IMR-90 (cell line): ENCODE data around the gene ENAH. TPM values are rescaled to one million over a fixed set of nuclear protein-coding genes. Genes with fewer than 3 reads are reported as not detected.

ENCODE experiments used
- ATAC-seq: fragments of 200-7000 bp; cut with Tn5 transposase; 2 replicates; pipeline ENCODE4 v1.9.1; 2020; ENCODE audit warnings: low read depth, mild to moderate bottlenecking, moderate library complexity
- BruUV-seq: library from RNA; stranded (reverse); fragments of 400-500 nt; replicated peaks from 2 replicates; lab custom pipeline; 2021; lab: Mats Ljungman, UMichigan
- CTCF ChIA-PET: fragments of 300-600 bp; formaldehyde crosslinking; extraction: SDS; loops from one replicate; lab custom pipeline; 2021; ENCODE audit warnings: antibody characterized with exemption; lab: Yijun Ruan, JAX
- POLR2A ChIA-PET: fragments of 300-600 bp; sonication (Branson Sonifier 250); formaldehyde crosslinking; loops from one replicate; lab custom pipeline; 2022; ENCODE audit warnings: antibody characterized with exemption; ENCODE audit not compliant: unreplicated experiment; lab: Charles Lee
- DNase-seq: peaks from one replicate; pipeline ENCODE4 v3.0.0; 2013
- H2AFZ ChIP-seq: replicated peaks from 2 replicates; pipeline ENCODE3; 2013; ENCODE audit warnings: low read length, mild to moderate bottlenecking; ENCODE audit not compliant: poor library complexity
- H2AK5ac ChIP-seq: 2 replicates; pipeline ENCODE4 v1.6.1; 2013; ENCODE audit warnings: low read depth, low read length, inconsistent platforms
- H2AK9ac ChIP-seq: replicated peaks from 2 replicates; pipeline ENCODE3; 2013; ENCODE audit warnings: mild to moderate bottlenecking, low read depth, low read length, moderate library complexity; ENCODE audit not compliant: poor library complexity
- H2BK120ac ChIP-seq: 2 replicates; pipeline ENCODE4 v1.6.1; 2013; ENCODE audit warnings: low read depth, low read length, inconsistent platforms
- H2BK15ac ChIP-seq: 3 replicates; pipeline ENCODE4 v1.6.1; 2013; ENCODE audit warnings: low read depth, low read length, inconsistent platforms
- H2BK20ac ChIP-seq: 2 replicates; pipeline ENCODE4 v1.6.1; 2013; ENCODE audit warnings: low read depth, mild to moderate bottlenecking, inconsistent platforms, low read length, moderate library complexity
- H2BK5ac ChIP-seq: 2 replicates; pipeline ENCODE4 v1.6.1; 2013; ENCODE audit warnings: mild to moderate bottlenecking, low read depth, low read length, inconsistent platforms; ENCODE audit not compliant: poor library complexity, severe bottlenecking
- H3K14ac ChIP-seq: replicated peaks from 2 replicates; pipeline ENCODE4 v1.6.1; 2013; ENCODE audit warnings: low read depth, low read length, inconsistent platforms
- H3K18ac ChIP-seq: 2 replicates; pipeline ENCODE4 v1.6.1; 2013; ENCODE audit warnings: low read depth, low read length, control low read depth
- H3K23ac ChIP-seq: 2 replicates; pipeline ENCODE4 v1.6.1; 2013; ENCODE audit warnings: low read depth, low read length, inconsistent platforms
- H3K27ac ChIP-seq: 2 replicates; pipeline ENCODE4 v1.5.1; 2013; ENCODE audit warnings: mild to moderate bottlenecking, control low read depth, low read length; ENCODE audit not compliant: insufficient read depth
- H3K27me3 ChIP-seq: 2 replicates; pipeline ENCODE4 v1.6.1; 2013; ENCODE audit warnings: low read length; ENCODE audit not compliant: control insufficient read depth, insufficient read depth
- H3K36me3 ChIP-seq: 2 replicates; pipeline ENCODE4 v1.6.1; 2013; ENCODE audit warnings: low read length, mixed read lengths; ENCODE audit not compliant: control insufficient read depth, insufficient read depth
- H3K4ac ChIP-seq: 2 replicates; pipeline ENCODE4 v1.6.1; 2013; ENCODE audit warnings: low read depth, low read length, inconsistent platforms
- H3K4me1 ChIP-seq: 2 replicates; pipeline ENCODE4 v1.6.1; 2013; ENCODE audit warnings: low read length, mixed read lengths; ENCODE audit not compliant: control insufficient read depth, insufficient read depth
- H3K4me2 ChIP-seq: 2 replicates; pipeline ENCODE4 v1.6.1; 2013; ENCODE audit warnings: low read depth, mild to moderate bottlenecking, control low read depth, low read length, moderate library complexity
- H3K4me3 ChIP-seq: 2 replicates; pipeline ENCODE4 v1.5.1; 2013; ENCODE audit warnings: low read depth, mild to moderate bottlenecking, control low read depth, low read length, moderate library complexity; ENCODE audit not compliant: insufficient read depth
- H3K56ac ChIP-seq: 2 replicates; pipeline ENCODE4 v1.6.1; 2013; ENCODE audit warnings: low read length, inconsistent platforms; ENCODE audit not compliant: insufficient read depth; ENCODE audit errors: extremely low read depth
- H3K79me1 ChIP-seq, 2 experiments: 2 replicates each; pipeline ENCODE4 v1.6.1; 2013; ENCODE audit warnings: low read length in 2 of 2, inconsistent platforms in 1 of 2, low read depth in 1 of 2
- H3K9ac ChIP-seq: 2 replicates; pipeline ENCODE4 v1.6.1; 2013; ENCODE audit warnings: low read depth, low read length, control low read depth
- H3K9me1 ChIP-seq: 2 replicates; pipeline ENCODE4 v1.6.1; 2013; ENCODE audit warnings: low read length, inconsistent platforms; ENCODE audit not compliant: insufficient read depth
- H3K9me3 ChIP-seq: 2 replicates; pipeline ENCODE4 v1.6.1; 2013; ENCODE audit warnings: low read length; ENCODE audit not compliant: control insufficient read depth, insufficient read depth
- H4K20me1 ChIP-seq: 2 replicates; pipeline ENCODE4 v1.6.1; 2013; ENCODE audit warnings: low read length, inconsistent platforms; ENCODE audit not compliant: insufficient read depth
- H4K5ac ChIP-seq: 2 replicates; pipeline ENCODE4 v1.6.1; 2013; ENCODE audit warnings: mild to moderate bottlenecking, low read depth, low read length, control low read depth
- H4K8ac ChIP-seq, 2 experiments: 2 replicates each; pipeline ENCODE4 v1.6.1; 2013; ENCODE audit warnings: low read depth in 2 of 2, low read length in 2 of 2, control low read depth in 1 of 2, inconsistent platforms in 1 of 2
- H4K91ac ChIP-seq: 2 replicates; pipeline ENCODE4 v1.6.1; 2013; ENCODE audit warnings: low read depth, low read length, inconsistent platforms; ENCODE audit not compliant: insufficient read depth
- CEBPB ChIP-seq: IDR thresholded peaks from 2 replicates; pipeline ENCODE4 v1.6.1; 2012; ENCODE audit warnings: low read depth, low read length, improper control_type of control experiment
- ELK1 ChIP-seq: fragments of 150-350 bp; IDR thresholded peaks from 2 replicates; pipeline ENCODE4 v1.6.1; 2016; ENCODE audit warnings: low read depth, mild to moderate bottlenecking, low read length, moderate library complexity, borderline replicate concordance
- FOS ChIP-seq: fragments of 150-350 bp; IDR thresholded peaks from 2 replicates; pipeline ENCODE4 v1.6.1; 2016; ENCODE audit warnings: low read depth, low read length
- MAFK ChIP-seq: IDR thresholded peaks from 2 replicates; pipeline ENCODE4 v1.6.1; 2012; ENCODE audit warnings: low read depth, low read length, improper control_type of control experiment
- RCOR1 ChIP-seq: IDR thresholded peaks from 2 replicates; pipeline ENCODE4 v1.6.1; 2012; ENCODE audit warnings: mild to moderate bottlenecking, low read length, improper control_type of control experiment; ENCODE audit not compliant: insufficient replicate concordance
- WGBS, 2 experiments: methylation state at CpG; one replicate each; pipeline versions ENCODE4 v1.1.5 to v1.1.7; 2013; ENCODE audit warnings: missing lambda C conversion rate in 2 of 2; ENCODE audit not compliant: insufficient read length in 1 of 2; ENCODE audit errors: extremely low coverage in 2 of 2; 5-methylcytosine and 5-hydroxymethylcytosine counted together
- dilution Hi-C: fragments of 300-500 bp; cut with HindIII; formaldehyde crosslinking; loops from one replicate; pipeline ENCODE4 v1.14.3; 2018; ENCODE audit warnings: low sequenced_read_pairs; ENCODE audit not compliant: unreplicated experiment
- in situ Hi-C: fragments of 300-500 bp; cut with MboI; formaldehyde crosslinking; loops from 3 replicates; pipeline ENCODE4 v1.14.3; 2019; ENCODE audit warnings: low sequenced_read_pairs, inconsistent platforms, mixed read lengths
- intact Hi-C: fragments of 100-400 bp; cut with micrococcal nuclease; formaldehyde crosslinking; loops from 2 replicates; pipeline ENCODE4 v1.10.0; 2022
- polyA plus RNA-seq, 3 experiments: library from polyadenylated mRNA; depleted of rRNA; stranded (reverse); fragments of >200 nt; gene quantifications; 2 replicates each; pipeline ENCODE4 v1.2.3, GENCODE V29; 2012; ENCODE audit warnings: low replicate concordance in 1 of 3
- total RNA-seq: library from RNA; depleted of rRNA; stranded (reverse); fragments of >200 nt; gene quantifications from 2 replicates; pipeline ENCODE4 v1.2.3, GENCODE V29; 2012

ENAH gene
- total and polyA plus RNA-seq, 2 of the 4 experiments (the other 2 are of a cell fraction), result 61.3 to 86.9 TPM

GRCh38 chr1:225581186-225581585 is 71.7 kb downstream of the ENAH start:
- CTCF ChIA-PET, result no interaction called here
- intact Hi-C loops (no loop called here), dilution Hi-C loops (no loop called here), in situ Hi-C loops (no loop called here)
- no peak overlapping the region for H2AK5ac ChIP-seq
- TF ChIP-seq FOS, result no peak
- TF ChIP-seq CEBPB, result no peak
- TF ChIP-seq MAFK, result no peak
- no peak for TF ChIP-seq ELK1
- TF ChIP-seq RCOR1, result no peak
- no peak for ATAC-seq
- H3K4ac ChIP-seq, result no peak overlapping the region
- H3K27ac ChIP-seq, result no peak overlapping the region
- H3K56ac ChIP-seq, result no peak overlapping the region
- H4K91ac ChIP-seq, result no peak overlapping the region
- H3K18ac ChIP-seq, result no peak overlapping the region
- no peak overlapping the region for H3K4me3 ChIP-seq
- no peak overlapping the region for H2AFZ ChIP-seq
- no peak overlapping the region for H2BK15ac ChIP-seq
- peaks cover 2% of the 10 kb centered on the region; the same call in 1 of the 2 replicates for H3K36me3 ChIP-seq
- peaks cover 7% of the 10 kb centered on the region for H3K4me1 ChIP-seq
- no peak overlapping the region for H4K5ac ChIP-seq
- H3K9me3 ChIP-seq, result no peaks in the 10 kb centered on the region
- H3K4me2 ChIP-seq, result no peak overlapping the region
- H2BK5ac ChIP-seq, result no peak overlapping the region
- H4K8ac ChIP-seq, result no peak overlapping the region
- WGBS, 2 experiments, result no CpG with 5 or more reads among the region's 3 CpGs
- H2BK120ac ChIP-seq, result no peak overlapping the region
- H3K9me1 ChIP-seq, result 0 out of 2 replicates have a peak, but pooled peaks cover 3% of the 10 kb centered on the region
- peaks cover 48% of the 10 kb centered on the region for H4K20me1 ChIP-seq
- no TSS peak for BruUV-seq
- no peak overlapping the region for H3K23ac ChIP-seq
- H3K9ac ChIP-seq, result no peak overlapping the region
- H3K79me1 ChIP-seq, result peaks cover 15 to 58% of the 10 kb centered on the region in 2 experiments
- no peak overlapping the region for H2BK20ac ChIP-seq
- H3K27me3 ChIP-seq, result no peaks in the 10 kb centered on the region
- POLR2A ChIA-PET, result no interaction called here
- no peak overlapping the region for H3K14ac ChIP-seq
- H2AK9ac ChIP-seq, result no peak overlapping the region
- no peak for DNase-seq
